ENCODE results near the gene USP36.

Gene USP36

GRCh38 chr17:78836420-78837021 is 4.1 kb downstream of the USP36 start:
- DNase-seq: no peak
- TF ChIP-seq CTCF (IDR thresholded peaks at IDR 0.05): no peak
- Histone ChIP-seq H3K4me3 (no peak overlapping the region), H3K4me1 (peaks cover 0 to 25% (median 18%) of the 10 kb centered on the region in 4 donors), H3K9me3 (no peaks in the 10 kb centered on the region), H3K27ac (no peak overlapping the region), H3K36me3 (peaks cover 61 to 66% (median 62%) of the 10 kb centered on the region in 3 donors), H3K27me3 (no peaks in the 10 kb centered on the region)
- intact Hi-C loops (cut with DNase I; ENCODE audit: low total_unique reads): no loop called here

GRCh38 chr17:78834571-78834970 is 6.0 kb downstream of the USP36 start:
- peaks cover 0 to 20% (median 14%) of the 10 kb centered on the region in 4 donors for H3K4me1 ChIP-seq
- H3K9me3 ChIP-seq: no peaks in the 10 kb centered on the region
- no peak for TF ChIP-seq CTCF (IDR thresholded peaks at IDR 0.05)
- no peaks in the 10 kb centered on the region for H3K27me3 ChIP-seq
- H3K4me3 ChIP-seq: no peak overlapping the region
- no peak for DNase-seq
- intact Hi-C loops (cut with DNase I; ENCODE audit: low total_unique reads): no loop called here
- no peak overlapping the region for H3K27ac ChIP-seq
- peaks cover 68 to 85% (median 81%) of the 10 kb centered on the region in 3 donors for H3K36me3 ChIP-seq

- intact Hi-C loops (cut with DNase I; ENCODE audit: low total_unique reads): no loop called here
These were observed 8.1 kb downstream of the USP36 start for GRCh38 chr17:78832541-78832810.

GRCh38 chr17:78831688-78832540 is 8.7 kb downstream of the USP36 start:
- Histone ChIP-seq H3K27ac (no peak overlapping the region), H3K4me3 (no peak overlapping the region), H3K4me1 (no peaks in the 10 kb centered on the region), H3K27me3 (no peaks in the 10 kb centered on the region), H3K9me3 (no peaks in the 10 kb centered on the region), H3K36me3 (peaks cover 86 to 100% (median 96%) of the 10 kb centered on the region in 3 donors)
- intact Hi-C loops (cut with DNase I; ENCODE audit: low total_unique reads): no loop called here
- no peak for TF ChIP-seq CTCF (IDR thresholded peaks at IDR 0.05)
- DNase-seq: no peak

More at GRCh38 chr17:78832541-78832810, 8.1 kb downstream of the USP36 start:
- H3K27ac ChIP-seq: no peak overlapping the region
- no peak for DNase-seq
- peaks cover 86 to 100% (median 96%) of the 10 kb centered on the region in 3 donors for H3K36me3 ChIP-seq
- H3K9me3 ChIP-seq: no peaks in the 10 kb centered on the region
- TF ChIP-seq CTCF (IDR thresholded peaks at IDR 0.05): no peak
- peaks cover 0 to 2% (median 0%) of the 10 kb centered on the region in 4 donors for H3K4me1 ChIP-seq
- H3K27me3 ChIP-seq: no peaks in the 10 kb centered on the region
- no peak overlapping the region for H3K4me3 ChIP-seq

GRCh38 chr17:78829477-78829876 is 11.1 kb downstream of the USP36 start:
- Histone ChIP-seq H3K4me1 (no peaks in the 10 kb centered on the region), H3K27ac (no peak overlapping the region), H3K4me3 (no peak overlapping the region), H3K27me3 (no peaks in the 10 kb centered on the region), H3K36me3 (peaks cover 67 to 100% (median 92%) of the 10 kb centered on the region in 3 donors), H3K9me3 (no peaks in the 10 kb centered on the region)
- DNase-seq: no peak
- intact Hi-C loops (cut with DNase I; ENCODE audit: low total_unique reads): no loop called here
- no peak for TF ChIP-seq CTCF (IDR thresholded peaks at IDR 0.05)

Measured in tibial artery (tissue), 4 donors.